Stromal cell of bone marrow (primary cell): ENCODE measurements around the gene LST1.
A peak's percentile ranks its signal among the peaks of the same experiment; 100 is the strongest.
"Not testable (repeated sequence)": the region's sequence is repeated elsewhere in the genome, so short reads cannot be mapped to it uniquely, and the experiment has no call there.

ENCODE experiments used
- DNase-seq: peaks from one replicate; pipeline ENCODE4 v3.0.0-alpha.2; 2012; ENCODE audit warnings: low read depth

Gene LST1

GRCh38 chr6:31586008-31586407 is at the start of gene LST1:
LST1 (plus strand) TSS chr6:31586277; CDS start chr6:31587300, 1,023 bp downstream.
- DNase-seq: no peak

GRCh38 chr6:31538805-31539400 is 47.2 kb upstream of the LST1 start:
- DNase-seq: no peak

GRCh38 chr6:31540640-31541039 is 45.4 kb upstream of the LST1 start:
- no peak for DNase-seq

- no peak for DNase-seq
These were observed 44.9 kb upstream of the LST1 start for GRCh38 chr6:31541059-31541657.

GRCh38 chr6:31541658-31542521 is 44.2 kb upstream of the LST1 start, which contains the start of gene DDX39B:
DDX39B (minus strand) TSS chr6:31542003; CDS start chr6:31540532, 1,471 bp downstream.
- peak; percentile 95 for DNase-seq

GRCh38 chr6:31543639-31544038 is 42.4 kb upstream of the LST1 start:
- no peak for DNase-seq

- no peak for DNase-seq
These were observed 41.4 kb upstream of the LST1 start for GRCh38 chr6:31544676-31545075.

GRCh38 chr6:31545291-31545690 is 40.8 kb upstream of the LST1 start:
- DNase-seq: no peak

- peak; percentile 89 for DNase-seq
These were observed 39.6 kb upstream of the LST1 start, which contains the start of gene ATP6V1G2 for GRCh38 chr6:31546339-31546957. ATP6V1G2 (minus strand) TSS chr6:31546608; CDS start chr6:31546559, 49 bp downstream.

- peak; percentile 98 for DNase-seq
These were observed 38.9 kb upstream of the LST1 start, which contains the start of gene NFKBIL1 for GRCh38 chr6:31546958-31547726. NFKBIL1 (plus strand) TSS chr6:31547608; CDS start chr6:31547695, 87 bp downstream.

- no peak for DNase-seq
These were observed 38.1 kb upstream of the LST1 start for GRCh38 chr6:31547727-31548543.

GRCh38 chr6:31548544-31548873 is 37.6 kb upstream of the LST1 start:
- DNase-seq: no peak

GRCh38 chr6:31551371-31551770 is 34.7 kb upstream of the LST1 start:
- not testable (repeated sequence) for DNase-seq

GRCh38 chr6:31556307-31556706 is 29.8 kb upstream of the LST1 start:
- DNase-seq: no peak

- no peak for DNase-seq
These were observed 28.4 kb upstream of the LST1 start for GRCh38 chr6:31557443-31558317.

GRCh38 chr6:31558318-31558625 is 27.8 kb upstream of the LST1 start:
- no peak for DNase-seq

GRCh38 chr6:31558631-31559500 is 27.2 kb upstream of the LST1 start:
- no peak for DNase-seq

- no peak for DNase-seq
These were observed 26.5 kb upstream of the LST1 start for GRCh38 chr6:31559606-31559957.
